PC-3 (cell line): Measurements from ENCODE around the gene FLNA. TPM values are rescaled to one million over a fixed set of nuclear protein-coding genes. Genes with fewer than 3 reads are reported as not detected.

Experiments used
- ATAC-seq: fragments of 200-7000 bp; cut with Tn5 transposase; 2 replicates; pipeline ENCODE4 v1.9.1; 2020; ENCODE audit warnings: mild to moderate bottlenecking, moderate library complexity
- BruUV-seq: library from RNA; stranded (reverse); fragments of 400-500 nt; replicated peaks from 2 replicates; lab custom pipeline; 2021; lab: Mats Ljungman, UMichigan
- CTCF ChIA-PET: fragments of 300-600 bp; sonication (Branson Sonifier 250); formaldehyde crosslinking; loops from one replicate; lab custom pipeline; 2022; ENCODE audit warnings: antibody characterized with exemption; lab: Charles Lee
- POLR2A ChIA-PET: fragments of 300-600 bp; sonication (Branson Sonifier 250); formaldehyde crosslinking; loops from one replicate; lab custom pipeline; 2022; ENCODE audit warnings: antibody characterized with exemption; ENCODE audit not compliant: unreplicated experiment; lab: Charles Lee
- DNase-seq: peaks from one replicate; pipeline ENCODE4 v3.0.0-alpha.2; 2015
- H2AFZ ChIP-seq: fragments of 300-600 bp; sonication (generic); 2 replicates; pipeline ENCODE4 v1.6.0; 2016; ENCODE audit warnings: antibody characterized with exemption, low read length
- H3F3A ChIP-seq: fragments of 300-600 bp; sonication (generic); one replicate; pipeline ENCODE4 v1.6.0; 2017; ENCODE audit warnings: antibody characterized with exemption, low read length, control low read depth, mild to moderate bottlenecking; ENCODE audit not compliant: unreplicated experiment
- H3K27ac ChIP-seq: fragments of 300-600 bp; sonication (generic); 2 replicates; pipeline ENCODE4 v1.5.1; 2016; ENCODE audit warnings: mild to moderate bottlenecking, low read length
- H3K27me3 ChIP-seq: fragments of 300-600 bp; sonication (generic); 2 replicates; pipeline ENCODE4 v1.6.1; 2016; ENCODE audit warnings: low read length, mixed read lengths
- H3K36me3 ChIP-seq: fragments of 300-600 bp; sonication (generic); 2 replicates; pipeline ENCODE4 v1.6.1; 2016; ENCODE audit warnings: low read depth, mixed run types, low read length, mixed read lengths
- H3K4me1 ChIP-seq: fragments of 300-600 bp; sonication (generic); 2 replicates; pipeline ENCODE4 v1.5.1; 2016; ENCODE audit warnings: low read length; ENCODE audit not compliant: insufficient read depth
- H3K4me2 ChIP-seq: fragments of 300-600 bp; sonication (generic); 2 replicates; pipeline ENCODE4 v1.6.0; 2016; ENCODE audit warnings: low read length
- H3K4me3 ChIP-seq: fragments of 300-600 bp; sonication (generic); 2 replicates; pipeline ENCODE4 v1.5.1; 2016; ENCODE audit warnings: mild to moderate bottlenecking, low read length, mixed read lengths
- H3K79me2 ChIP-seq: fragments of 300-600 bp; sonication (generic); 2 replicates; pipeline ENCODE4 v1.6.1; 2017; ENCODE audit warnings: low read length, mixed read lengths
- H3K9ac ChIP-seq: fragments of 300-600 bp; sonication (generic); 2 replicates; pipeline ENCODE4 v1.6.0; 2016; ENCODE audit warnings: mild to moderate bottlenecking, low read length
- H3K9me2 ChIP-seq: fragments of 300-600 bp; sonication (generic); replicated peaks from 2 replicates; pipeline ENCODE4 v1.6.1; 2016; ENCODE audit warnings: mixed run types, low read length, mixed read lengths
- H3K9me3 ChIP-seq: fragments of 300-600 bp; sonication (generic); 2 replicates; pipeline ENCODE4 v1.6.1; 2016; ENCODE audit warnings: low read length, mixed read lengths
- H4K20me1 ChIP-seq: fragments of 300-600 bp; sonication (generic); 2 replicates; pipeline ENCODE4 v1.6.1; 2016; ENCODE audit warnings: low read length, mixed read lengths
- CTCF ChIP-seq: fragments of 300-600 bp; sonication (generic); conservative IDR thresholded peaks from 2 replicates; pipeline ENCODE4 v1.5.1; 2017; ENCODE audit warnings: antibody characterized with exemption, low read depth, mild to moderate bottlenecking, low read length
- EZH2 ChIP-seq: fragments of 300-600 bp; sonication (generic); IDR thresholded peaks from one replicate; pipeline ENCODE4 v1.6.1; 2017; ENCODE audit warnings: antibody characterized with exemption, mild to moderate bottlenecking, low read length; ENCODE audit not compliant: unreplicated experiment
- EZH2phosphoT487 ChIP-seq: fragments of 300-600 bp; sonication (generic); IDR thresholded peaks from 2 replicates; pipeline ENCODE4 v1.6.1; 2018; ENCODE audit warnings: mild to moderate bottlenecking, antibody characterized with exemption, low read length, borderline replicate concordance
- intact Hi-C: fragments of 100-400 bp; cut with micrococcal nuclease; formaldehyde crosslinking; loops from 2 replicates; pipeline ENCODE4 v1.9.0; 2023
- total RNA-seq: library from RNA; depleted of rRNA; stranded (reverse); fragments of >200 nt; gene quantifications from 2 replicates; pipeline ENCODE4 v1.2.3, GENCODE V29; 2014

Gene FLNA
- total RNA-seq, 1 experiment from 2014 or later: 2,058 TPM

DNA sequence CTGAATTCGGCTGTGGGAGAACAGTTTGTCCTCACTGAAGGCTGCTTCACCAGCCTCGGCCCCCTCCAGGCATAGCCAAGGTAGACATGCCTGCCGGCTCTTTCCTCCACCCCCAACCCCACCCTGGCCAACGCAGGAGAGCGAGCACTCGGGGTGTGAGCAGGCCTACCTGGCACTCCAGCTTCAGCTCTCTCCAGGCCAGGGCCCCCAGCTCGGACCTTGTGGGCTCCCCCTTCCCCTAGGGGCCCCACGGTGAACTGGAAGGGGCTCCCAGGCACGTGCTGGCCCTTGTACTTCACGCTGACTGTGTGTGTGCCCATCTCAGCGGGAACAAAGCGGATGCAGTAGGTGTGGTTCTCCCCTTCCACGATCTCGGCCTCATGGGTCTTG is 22.4 kb downstream of the FLNA start:
- H3F3A ChIP-seq: peaks cover 11% of the 10 kb centered on the region
- ATAC-seq (no peak), DNase-seq (no peak)
- no peaks in the 10 kb centered on the region for H3K9me3 ChIP-seq
- no peak overlapping the region for H3K27ac ChIP-seq
- BruUV-seq: no TSS peak
- no peaks in the 10 kb centered on the region for H3K4me1 ChIP-seq
- no peak overlapping the region for H2AFZ ChIP-seq
- peaks cover 64% of the 10 kb centered on the region for H3K36me3 ChIP-seq
- ChIA-PET CTCF (no interaction called here), POLR2A (no interaction called here)
- H3K9me2 ChIP-seq: no peaks in the 10 kb centered on the region
- no peak overlapping the region for H3K4me2 ChIP-seq
- H3K27me3 ChIP-seq: no peaks in the 10 kb centered on the region
- intact Hi-C loops: no loop called here
- no peak overlapping the region for H3K9ac ChIP-seq
- peaks cover 6% of the 10 kb centered on the region for H4K20me1 ChIP-seq
- TF ChIP-seq EZH2: no peak
- TF ChIP-seq CTCF: no peak
- TF ChIP-seq EZH2phosphoT487: no peak
- H3K4me3 ChIP-seq: no peak overlapping the region
- no peaks in the 10 kb centered on the region for H3K79me2 ChIP-seq

- CTCF ChIA-PET: no interaction called here
- H2AFZ ChIP-seq: no peak overlapping the region
Observed at GRCh38 chrX:154351183-154352011, 23.0 kb downstream of the FLNA start.

More at GRCh38 chrX:154351183-154352011, 23.0 kb downstream of the FLNA start:
- POLR2A ChIA-PET: no interaction called here
- Histone ChIP-seq H3K36me3 (peaks cover 58% of the 10 kb centered on the region), H3K27ac (no peak overlapping the region), H3K9ac (no peak overlapping the region), H3K4me3 (no peak overlapping the region), H3F3A (peaks cover 11% of the 10 kb centered on the region), H3K4me1 (no peaks in the 10 kb centered on the region), H3K4me2 (no peak overlapping the region), H3K9me2 (no peaks in the 10 kb centered on the region), H4K20me1 (0 out of 2 replicates have a peak, but pooled peaks cover 5% of the 10 kb centered on the region), H3K79me2 (no peaks in the 10 kb centered on the region), H3K27me3 (no peaks in the 10 kb centered on the region), H3K9me3 (no peaks in the 10 kb centered on the region)
- ATAC-seq: no peak
- no peak for DNase-seq
- intact Hi-C loops: no loop called here
- BruUV-seq: no TSS peak
- no peak for TF ChIP-seq EZH2phosphoT487
- no peak for TF ChIP-seq CTCF
- no peak for TF ChIP-seq EZH2
